ENCODE data around the gene RBM28.

- no peak for TF ChIP-seq ZNF530 (tag by site-specific recombination; IDR thresholded peaks at IDR 0.05; ENCODE audit: low read depth)
- no peak for TF ChIP-seq ZBTB26 (tag by site-specific recombination; optimal IDR thresholded peaks at IDR 0.05)
- no peak for TF ChIP-seq ZNF704 (tag by site-specific recombination; IDR thresholded peaks at IDR 0.05)
Measured at GRCh38 chr7:128324368-128324680, 19.4 kb downstream of the RBM28 start.

Measured in HEK293 (cell line).